Ishikawa (cell line): Measurements from ENCODE around the gene LIN28B.

Experiments used
- CEBPB ChIP-seq: IDR thresholded peaks from 2 replicates; pipeline ENCODE4 v1.6.1; 2012
- CREB1 ChIP-seq: IDR thresholded peaks from 2 replicates; pipeline ENCODE4 v1.6.1; 2012; ENCODE audit warnings: low read depth
- EGR1 ChIP-seq: IDR thresholded peaks from 2 replicates; pipeline ENCODE4 v1.6.1; 2012
- EP300 ChIP-seq: IDR thresholded peaks from 2 replicates; pipeline ENCODE4 v1.6.1; 2012; ENCODE audit warnings: borderline replicate concordance
- FOXM1 ChIP-seq: IDR thresholded peaks from 2 replicates; pipeline ENCODE4 v1.6.1; 2012; ENCODE audit warnings: low read depth, borderline replicate concordance
- NFIC ChIP-seq: IDR thresholded peaks from 2 replicates; pipeline ENCODE4 v1.6.1; 2012
- RAD21 ChIP-seq: IDR thresholded peaks from 2 replicates; pipeline ENCODE4 v1.6.1; 2012; ENCODE audit warnings: low read depth
- TAF1 ChIP-seq: IDR thresholded peaks from 2 replicates; pipeline ENCODE4 v1.6.1; 2012; ENCODE audit warnings: low read depth, mild to moderate bottlenecking
- TCF12 ChIP-seq: IDR thresholded peaks from 2 replicates; pipeline ENCODE4 v1.6.1; 2012; ENCODE audit warnings: low read depth
- TEAD4 ChIP-seq: IDR thresholded peaks from 2 replicates; pipeline ENCODE4 v1.6.1; 2012
- YY1 ChIP-seq: IDR thresholded peaks from 2 replicates; pipeline ENCODE4 v1.6.1; 2012; ENCODE audit warnings: low read depth
- ZBTB7A ChIP-seq: IDR thresholded peaks from 2 replicates; pipeline ENCODE4 v1.6.1; 2012; ENCODE audit warnings: low read depth
- TF ChIP-seq, protein P1 (sequence below): IDR thresholded peaks from 2 replicates; pipeline ENCODE4 v1.6.1; 2012; ENCODE audit warnings: low read depth, mild to moderate bottlenecking
- TF ChIP-seq, protein P2 (sequence below): IDR thresholded peaks from 2 replicates; pipeline ENCODE4 v1.6.1; 2012
- TF ChIP-seq, protein P3 (sequence below): IDR thresholded peaks from 2 replicates; pipeline ENCODE4 v1.6.1; 2012

The LIN28B gene

DNA sequence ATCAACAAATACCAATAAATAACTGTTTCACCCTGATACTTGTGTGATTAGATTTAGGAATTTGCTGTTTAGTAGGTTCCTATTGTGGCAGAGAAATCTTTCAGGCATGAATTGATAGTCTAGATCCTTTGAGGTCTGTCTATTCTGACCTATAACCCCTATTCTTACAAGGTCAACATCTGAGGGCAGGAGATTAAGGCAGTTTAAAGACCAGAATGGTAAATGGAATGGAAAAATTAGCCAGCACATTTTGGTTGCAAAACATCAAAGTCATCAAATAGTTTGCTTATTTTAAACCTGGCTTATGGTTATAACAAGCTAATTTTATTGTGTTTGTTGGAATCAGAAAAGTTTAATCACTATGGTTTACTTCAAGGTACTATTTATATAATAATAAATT, 78.4 kb downstream of the LIN28B start:
- TF ChIP-seq, protein P1, sequence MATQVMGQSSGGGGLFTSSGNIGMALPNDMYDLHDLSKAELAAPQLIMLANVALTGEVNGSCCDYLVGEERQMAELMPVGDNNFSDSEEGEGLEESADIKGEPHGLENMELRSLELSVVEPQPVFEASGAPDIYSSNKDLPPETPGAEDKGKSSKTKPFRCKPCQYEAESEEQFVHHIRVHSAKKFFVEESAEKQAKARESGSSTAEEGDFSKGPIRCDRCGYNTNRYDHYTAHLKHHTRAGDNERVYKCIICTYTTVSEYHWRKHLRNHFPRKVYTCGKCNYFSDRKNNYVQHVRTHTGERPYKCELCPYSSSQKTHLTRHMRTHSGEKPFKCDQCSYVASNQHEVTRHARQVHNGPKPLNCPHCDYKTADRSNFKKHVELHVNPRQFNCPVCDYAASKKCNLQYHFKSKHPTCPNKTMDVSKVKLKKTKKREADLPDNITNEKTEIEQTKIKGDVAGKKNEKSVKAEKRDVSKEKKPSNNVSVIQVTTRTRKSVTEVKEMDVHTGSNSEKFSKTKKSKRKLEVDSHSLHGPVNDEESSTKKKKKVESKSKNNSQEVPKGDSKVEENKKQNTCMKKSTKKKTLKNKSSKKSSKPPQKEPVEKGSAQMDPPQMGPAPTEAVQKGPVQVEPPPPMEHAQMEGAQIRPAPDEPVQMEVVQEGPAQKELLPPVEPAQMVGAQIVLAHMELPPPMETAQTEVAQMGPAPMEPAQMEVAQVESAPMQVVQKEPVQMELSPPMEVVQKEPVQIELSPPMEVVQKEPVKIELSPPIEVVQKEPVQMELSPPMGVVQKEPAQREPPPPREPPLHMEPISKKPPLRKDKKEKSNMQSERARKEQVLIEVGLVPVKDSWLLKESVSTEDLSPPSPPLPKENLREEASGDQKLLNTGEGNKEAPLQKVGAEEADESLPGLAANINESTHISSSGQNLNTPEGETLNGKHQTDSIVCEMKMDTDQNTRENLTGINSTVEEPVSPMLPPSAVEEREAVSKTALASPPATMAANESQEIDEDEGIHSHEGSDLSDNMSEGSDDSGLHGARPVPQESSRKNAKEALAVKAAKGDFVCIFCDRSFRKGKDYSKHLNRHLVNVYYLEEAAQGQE, result no peak
- TF ChIP-seq CREB1 (no peak), ZBTB7A (no peak), FOXM1 (no peak), YY1 (no peak), TAF1 (no peak), TCF12 (no peak), EP300 (no peak), CEBPB (no peak), EGR1 (no peak), NFIC (no peak), RAD21 (no peak), TEAD4 (no peak)
- TF ChIP-seq, protein P2, sequence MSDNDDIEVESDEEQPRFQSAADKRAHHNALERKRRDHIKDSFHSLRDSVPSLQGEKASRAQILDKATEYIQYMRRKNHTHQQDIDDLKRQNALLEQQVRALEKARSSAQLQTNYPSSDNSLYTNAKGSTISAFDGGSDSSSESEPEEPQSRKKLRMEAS, result no peak
- TF ChIP-seq, protein P3, sequence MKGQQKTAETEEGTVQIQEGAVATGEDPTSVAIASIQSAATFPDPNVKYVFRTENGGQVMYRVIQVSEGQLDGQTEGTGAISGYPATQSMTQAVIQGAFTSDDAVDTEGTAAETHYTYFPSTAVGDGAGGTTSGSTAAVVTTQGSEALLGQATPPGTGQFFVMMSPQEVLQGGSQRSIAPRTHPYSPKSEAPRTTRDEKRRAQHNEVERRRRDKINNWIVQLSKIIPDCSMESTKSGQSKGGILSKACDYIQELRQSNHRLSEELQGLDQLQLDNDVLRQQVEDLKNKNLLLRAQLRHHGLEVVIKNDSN, result no peak

DNA sequence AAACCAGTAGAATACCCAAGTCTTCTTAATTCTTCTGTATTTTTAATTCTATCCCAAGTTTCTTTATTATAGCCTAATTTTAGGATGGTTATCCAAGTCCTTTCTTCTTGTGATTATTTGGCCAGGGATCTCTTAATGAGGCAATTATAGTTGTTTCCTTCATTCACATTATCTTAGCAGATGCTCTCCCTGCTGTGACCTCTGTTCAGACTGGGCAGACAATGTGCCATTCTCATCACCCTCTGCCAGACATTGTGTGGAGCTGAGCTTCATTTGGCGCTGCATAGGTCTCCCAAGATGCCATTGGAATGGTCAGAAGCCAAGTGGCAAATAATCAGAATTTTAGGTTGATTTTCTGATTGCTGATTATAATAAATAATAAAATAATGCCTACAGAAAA, 79.4 kb downstream of the LIN28B start:
- TF ChIP-seq, protein P1, result no peak
- TF ChIP-seq, protein P3, result no peak
- TF ChIP-seq TAF1, result no peak
- TF ChIP-seq RAD21, result no peak
- no peak for TF ChIP-seq FOXM1

DNA sequence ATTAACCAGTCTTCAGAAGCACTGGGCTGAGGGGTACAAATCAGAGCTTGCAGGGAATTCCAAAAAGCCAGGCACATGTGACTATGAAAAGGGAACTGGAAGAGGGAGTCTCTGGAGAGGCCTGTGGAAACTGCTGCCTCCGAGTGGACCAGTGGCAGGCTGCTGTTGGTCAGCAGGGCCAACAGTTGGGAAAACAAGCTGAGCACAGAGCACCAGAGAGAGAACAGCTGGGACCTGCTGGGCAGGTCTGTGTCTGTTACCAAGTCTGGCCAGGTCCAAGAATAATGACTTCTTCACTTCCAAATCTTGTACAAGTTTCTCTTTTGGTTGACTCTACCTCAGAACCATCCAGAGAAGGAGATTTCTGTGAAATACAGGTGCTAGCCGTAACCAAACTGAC, 81.4 kb downstream of the LIN28B start:
- TF ChIP-seq, protein P2, result no peak
- TF ChIP-seq TAF1 (no peak), FOXM1 (no peak), RAD21 (no peak), CREB1 (no peak), NFIC (no peak), CEBPB (no peak), YY1 (no peak), EGR1 (no peak), TEAD4 (no peak), TCF12 (no peak), ZBTB7A (no peak), EP300 (no peak)
- TF ChIP-seq, protein P1, result no peak
- TF ChIP-seq, protein P3, result no peak

DNA sequence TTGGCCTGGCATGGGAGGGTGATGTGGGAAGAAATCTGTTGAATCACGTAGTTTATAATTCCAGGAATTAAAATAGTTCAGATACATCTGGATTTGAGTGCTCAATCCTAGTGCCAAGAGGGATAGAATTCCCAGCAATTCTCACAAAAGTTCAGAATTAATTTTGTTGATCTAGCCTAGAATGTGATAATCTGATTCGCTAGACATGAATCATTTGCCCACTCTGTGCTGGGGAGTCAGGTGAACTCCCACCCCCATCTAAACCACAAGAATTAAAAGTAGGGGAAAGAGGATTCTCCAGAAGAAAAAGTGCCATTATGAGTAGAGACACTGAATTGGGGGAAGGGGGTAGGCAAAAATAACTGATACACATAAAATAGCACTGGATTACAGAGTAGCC, 85.0 kb downstream of the LIN28B start:
- TF ChIP-seq YY1 (no peak), TAF1 (no peak), NFIC (no peak), TEAD4 (no peak), TCF12 (no peak), CEBPB (no peak), RAD21 (no peak), EP300 (no peak), ZBTB7A (no peak), EGR1 (no peak), FOXM1 (no peak)
- TF ChIP-seq, protein P3, result no peak
- TF ChIP-seq, protein P1, result no peak
- TF ChIP-seq, protein P2, result no peak
